ENCODE measurements around the gene RAVER1. TPM values are rescaled to one million over a fixed set of nuclear protein-coding genes. Genes with fewer than 3 reads are reported as not detected.

The RAVER1 gene
- total RNA-seq, 1 experiment from 2014 or later: 13.2 TPM

DNA sequence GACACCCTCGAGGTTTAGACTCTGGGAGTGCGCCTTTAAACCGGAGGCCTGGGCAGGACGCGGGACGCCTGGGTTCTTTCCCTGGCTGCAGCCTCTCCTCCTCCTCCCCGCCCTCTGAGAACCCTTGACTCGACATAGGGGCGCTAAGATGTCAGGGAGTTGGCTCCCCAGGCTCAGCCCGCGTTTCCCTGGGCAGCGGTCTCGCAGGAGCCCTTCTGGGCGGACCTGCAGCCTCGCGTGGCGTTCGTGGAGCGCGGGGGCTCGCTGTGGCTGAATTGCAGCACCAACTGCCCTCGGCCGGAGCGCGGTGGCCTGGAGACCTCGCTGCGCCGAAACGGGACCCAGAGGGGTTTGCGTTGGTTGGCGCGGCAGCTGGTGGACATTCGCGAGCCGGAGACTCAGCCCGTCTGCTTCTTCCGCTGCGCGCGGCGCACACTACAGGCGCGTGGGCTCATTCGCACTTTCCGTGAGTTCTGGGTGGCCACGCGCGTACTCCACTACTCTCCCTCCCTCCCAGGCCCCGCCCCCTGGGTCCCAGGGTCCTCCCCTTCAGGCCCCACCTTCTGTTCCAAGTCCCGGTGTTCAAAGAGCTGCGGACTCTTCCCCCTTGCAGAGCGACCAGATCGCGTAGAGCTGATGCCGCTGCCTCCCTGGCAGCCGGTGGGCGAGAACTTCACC is 42.3 kb downstream of the RAVER1 start:
- DNase-seq: no peak
- Histone ChIP-seq H3K9me3 (ENCODE audit: low read length) (no peaks in the 10 kb centered on the region), H3K9ac (ENCODE audit: low read length) (no peak overlapping the region), H3K27me3 (ENCODE audit: low read length) (no peaks in the 10 kb centered on the region), H3K27ac (ENCODE audit: low read length) (no peak overlapping the region), H3K9me2 (replicated peaks; ENCODE audit: insufficient read depth, low read length) (no peaks in the 10 kb centered on the region), H3K4me1 (ENCODE audit: low read length) (peaks cover 38% of the 10 kb centered on the region), H4K20me1 (ENCODE audit: insufficient read depth, low read depth, low read length) (no peaks in the 10 kb centered on the region), H3K4me2 (ENCODE audit: low read depth, low read length, poor library complexity, severe bottlenecking) (peak overlapping the region; percentile 76), H3K79me2 (ENCODE audit: low read length) (no peaks in the 10 kb centered on the region), H2AFZ (ENCODE audit: low read length) (no peak overlapping the region), H3K36me3 (ENCODE audit: insufficient read depth, low read length) (no peaks in the 10 kb centered on the region), H3K4me3 (ENCODE audit: low read length) (no peak overlapping the region)

DNA sequence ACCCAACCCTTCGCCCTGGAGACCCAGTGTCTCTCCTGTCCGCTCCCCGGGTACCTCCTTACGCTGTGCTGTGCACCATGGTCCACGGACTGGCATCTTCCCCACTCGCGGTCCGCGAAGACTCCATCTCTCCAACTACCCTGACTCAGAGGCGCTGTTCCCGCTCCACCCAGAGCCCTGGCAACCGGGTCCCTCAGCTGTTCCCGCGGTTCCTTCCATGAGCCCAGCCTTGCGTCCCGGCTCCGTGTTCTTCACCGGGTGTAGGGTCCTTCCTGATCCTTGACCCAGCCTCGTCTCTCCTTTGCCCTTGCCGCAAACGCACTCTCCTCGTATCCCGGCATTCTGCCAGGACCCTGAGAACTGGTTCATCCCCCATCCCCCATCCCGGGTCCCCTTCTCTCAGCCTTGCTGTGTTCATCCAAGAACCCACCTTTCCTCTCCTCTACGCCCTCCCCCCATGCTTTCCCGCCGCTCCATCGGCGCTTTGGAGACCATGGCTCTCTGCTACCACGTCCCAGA is 42.9 kb downstream of the RAVER1 start:
- no peak overlapping the region for H2AFZ ChIP-seq (ENCODE audit: low read length)
- no peaks in the 10 kb centered on the region for H3K27me3 ChIP-seq (ENCODE audit: low read length)

DNA sequence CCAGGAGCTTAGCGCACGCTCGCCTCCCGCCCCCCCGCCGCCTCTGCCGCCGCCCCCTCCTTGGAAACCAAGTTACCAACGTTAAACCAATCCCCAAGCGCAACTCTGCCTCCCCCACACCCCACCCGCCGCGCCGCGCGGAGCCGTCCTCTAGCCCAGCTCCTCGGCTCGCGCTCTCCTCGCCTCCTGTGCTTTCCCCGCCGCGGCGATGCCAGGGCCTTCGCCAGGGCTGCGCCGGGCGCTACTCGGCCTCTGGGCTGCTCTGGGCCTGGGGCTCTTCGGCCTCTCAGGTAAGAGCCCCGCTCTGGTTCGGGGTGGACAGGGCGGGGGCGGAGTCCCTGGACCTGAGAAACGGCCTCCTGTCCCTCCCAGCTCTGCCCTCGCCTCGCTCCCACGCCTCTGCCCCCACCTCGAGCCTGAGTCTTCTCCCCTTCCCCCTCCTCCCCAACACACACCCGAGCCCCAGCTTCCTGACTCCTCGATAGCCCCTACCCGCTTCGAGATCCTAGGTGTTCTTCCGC is 43.4 kb downstream of the RAVER1 start, which contains the start of gene ICAM5:
Gene ICAM5, plus strand, starts transcription at position 117 of the 521 bp plus-strand sequence. Its CDS starts 92 bp downstream, at position 209.
- Histone ChIP-seq H4K20me1 (ENCODE audit: insufficient read depth, low read depth, low read length) (no peaks in the 10 kb centered on the region), H3K27ac (ENCODE audit: low read length) (peak within 1 kb of the TSS; percentile 50), H3K79me2 (ENCODE audit: low read length) (no peaks in the 10 kb centered on the region), H3K4me1 (ENCODE audit: low read length) (peaks cover 30% of the 10 kb centered on the region), H3K9me2 (replicated peaks; ENCODE audit: insufficient read depth, low read length) (no peaks in the 10 kb centered on the region), H3K4me2 (ENCODE audit: low read depth, low read length, poor library complexity, severe bottlenecking) (peak within 1 kb of the TSS; percentile 76), H3K36me3 (ENCODE audit: insufficient read depth, low read length) (no peaks in the 10 kb centered on the region), H3K27me3 (ENCODE audit: low read length) (no peaks in the 10 kb centered on the region), H3K4me3 (ENCODE audit: low read length) (peak within 1 kb of the TSS; percentile 68), H3K9ac (ENCODE audit: low read length) (peak within 1 kb of the TSS; percentile 79), H2AFZ (ENCODE audit: low read length) (peak within 1 kb of the TSS; percentile 93), H3K9me3 (ENCODE audit: low read length) (no peaks in the 10 kb centered on the region)
- peak; percentile 59 for DNase-seq

More for the DNA sequence above, 42.9 kb downstream of the RAVER1 start:
- Histone ChIP-seq H3K27ac (ENCODE audit: low read length) (no peak overlapping the region), H3K4me1 (ENCODE audit: low read length) (peaks cover 33% of the 10 kb centered on the region), H3K9ac (ENCODE audit: low read length) (peak overlapping the region; percentile 79), H4K20me1 (ENCODE audit: insufficient read depth, low read depth, low read length) (no peaks in the 10 kb centered on the region), H3K79me2 (ENCODE audit: low read length) (no peaks in the 10 kb centered on the region), H3K9me3 (ENCODE audit: low read length) (no peaks in the 10 kb centered on the region), H3K36me3 (ENCODE audit: insufficient read depth, low read length) (no peaks in the 10 kb centered on the region), H3K4me3 (ENCODE audit: low read length) (peak overlapping the region; percentile 68), H3K4me2 (ENCODE audit: low read depth, low read length, poor library complexity, severe bottlenecking) (peak overlapping the region; percentile 76), H3K9me2 (replicated peaks; ENCODE audit: insufficient read depth, low read length) (no peaks in the 10 kb centered on the region)
- no peak for DNase-seq

DNA sequence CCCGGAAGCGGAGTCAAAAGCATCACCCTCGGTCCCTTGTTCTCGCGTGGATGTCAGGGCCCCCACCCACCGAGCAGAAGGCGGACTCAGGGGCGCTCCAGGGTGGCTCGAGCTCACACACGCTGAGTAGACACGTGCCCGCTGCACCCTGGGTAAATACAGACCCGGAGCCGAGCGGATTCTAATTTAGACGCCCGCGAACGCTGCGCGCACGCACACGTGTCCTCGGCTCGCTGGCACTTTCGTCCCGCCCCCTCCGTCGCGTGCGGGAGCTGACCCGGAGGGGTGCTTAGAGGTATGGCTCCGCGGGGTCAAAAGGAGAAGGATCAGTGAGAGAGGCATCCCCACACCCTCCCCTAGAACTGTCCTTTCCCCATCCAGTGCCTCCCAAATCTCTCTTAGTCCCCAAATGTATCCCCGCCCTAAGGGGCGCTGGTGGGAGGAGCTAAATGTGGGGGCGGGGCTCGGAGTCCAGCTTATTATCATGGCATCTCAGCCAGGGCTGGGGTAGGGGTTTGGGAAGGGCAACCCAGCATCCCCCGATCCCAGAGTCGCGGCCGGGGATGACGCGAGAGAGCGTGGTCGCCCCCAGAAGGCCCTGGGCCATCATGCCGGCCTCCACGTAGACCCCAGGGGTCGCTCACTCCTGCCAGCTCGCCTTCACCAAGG is 44.0 kb downstream of the RAVER1 start:
- Histone ChIP-seq H3K9me3 (ENCODE audit: low read length) (no peaks in the 10 kb centered on the region), H2AFZ (ENCODE audit: low read length) (peak overlapping the region; percentile 93), H3K79me2 (ENCODE audit: low read length) (no peaks in the 10 kb centered on the region), H3K9ac (ENCODE audit: low read length) (peak overlapping the region; percentile 79), H3K4me3 (ENCODE audit: low read length) (peak overlapping the region; percentile 68), H3K36me3 (ENCODE audit: insufficient read depth, low read length) (no peaks in the 10 kb centered on the region), H3K27ac (ENCODE audit: low read length) (peak overlapping the region; percentile 50), H3K27me3 (ENCODE audit: low read length) (no peaks in the 10 kb centered on the region), H3K4me2 (ENCODE audit: low read depth, low read length, poor library complexity, severe bottlenecking) (peak overlapping the region; percentile 76), H3K4me1 (ENCODE audit: low read length) (peaks cover 30% of the 10 kb centered on the region), H3K9me2 (replicated peaks; ENCODE audit: insufficient read depth, low read length) (no peaks in the 10 kb centered on the region), H4K20me1 (ENCODE audit: insufficient read depth, low read depth, low read length) (no peaks in the 10 kb centered on the region)
- peak; percentile 97 for DNase-seq

DNA sequence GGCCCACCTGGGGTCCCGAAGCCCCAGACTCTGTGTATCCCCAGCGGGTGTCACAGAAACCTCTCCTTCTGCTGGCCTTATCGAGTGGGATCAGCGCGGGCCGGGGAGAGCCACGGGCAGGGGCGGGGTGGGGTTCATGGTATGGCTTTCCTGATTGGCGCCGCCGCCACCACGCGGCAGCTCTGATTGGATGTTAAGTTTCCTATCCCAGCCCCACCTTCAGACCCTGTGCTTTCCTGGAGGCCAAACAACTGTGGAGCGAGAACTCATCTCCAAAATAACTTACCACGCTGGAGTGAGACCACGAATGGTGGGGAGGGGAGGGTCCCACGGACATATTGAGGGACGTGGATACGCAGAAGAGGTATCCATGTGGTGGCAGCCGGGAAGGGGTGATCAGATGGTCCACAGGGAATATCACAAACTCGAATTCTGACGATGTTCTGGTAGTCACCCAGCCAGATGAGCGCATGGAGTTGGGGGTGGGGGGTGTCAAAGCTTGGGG is 44.6 kb downstream of the RAVER1 start:
- no peaks in the 10 kb centered on the region for H3K9me3 ChIP-seq (ENCODE audit: low read length)
- H3K4me3 ChIP-seq (ENCODE audit: low read length): peak overlapping the region; percentile 68; the same call in 1 of the 2 replicates
- H3K27ac ChIP-seq (ENCODE audit: low read length): peak overlapping the region; percentile 50

DNA sequence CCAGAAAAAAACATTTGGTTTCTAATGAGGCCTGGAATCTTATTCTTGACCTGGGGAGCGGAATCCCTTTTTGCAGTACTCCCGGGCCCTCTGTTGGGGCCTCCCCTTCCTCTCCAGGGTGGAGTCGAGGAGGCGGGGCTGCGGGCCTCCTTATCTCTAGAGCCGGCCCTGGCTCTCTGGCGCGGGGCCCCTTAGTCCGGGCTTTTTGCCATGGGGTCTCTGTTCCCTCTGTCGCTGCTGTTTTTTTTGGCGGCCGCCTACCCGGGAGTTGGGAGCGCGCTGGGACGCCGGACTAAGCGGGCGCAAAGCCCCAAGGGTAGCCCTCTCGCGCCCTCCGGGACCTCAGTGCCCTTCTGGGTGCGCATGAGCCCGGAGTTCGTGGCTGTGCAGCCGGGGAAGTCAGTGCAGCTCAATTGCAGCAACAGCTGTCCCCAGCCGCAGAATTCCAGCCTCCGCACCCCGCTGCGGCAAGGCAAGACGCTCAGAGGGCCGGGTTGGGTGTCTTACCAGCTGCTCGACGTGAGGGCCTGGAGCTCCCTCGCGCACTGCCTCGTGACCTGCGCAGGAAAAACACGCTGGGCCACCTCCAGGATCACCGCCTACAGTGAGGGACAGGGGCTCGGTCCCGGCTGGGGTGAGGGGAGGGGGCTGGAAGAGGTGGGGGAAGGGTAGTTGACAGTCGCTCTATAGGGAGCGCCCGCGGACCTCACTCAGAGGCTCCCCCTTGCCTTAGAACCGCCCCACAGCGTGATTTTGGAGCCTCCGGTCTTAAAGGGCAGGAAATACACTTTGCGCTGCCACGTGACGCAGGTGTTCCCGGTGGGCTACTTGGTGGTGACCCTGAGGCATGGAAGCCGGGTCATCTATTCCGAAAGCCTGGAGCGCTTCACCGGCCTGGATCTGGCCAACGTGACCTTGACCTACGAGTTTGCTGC is 46.3 kb downstream of the RAVER1 start, which contains the start of gene ICAM4:
Gene ICAM4, plus strand, starts transcription at position 153 of the 935 bp plus-strand sequence. Its CDS starts 58 bp downstream, at position 211.
- no peak within 1 kb of the TSS for H3K4me2 ChIP-seq (ENCODE audit: low read depth, low read length, poor library complexity, severe bottlenecking)
- H3K9ac ChIP-seq (ENCODE audit: low read length): no peak within 1 kb of the TSS
- no peaks in the 10 kb centered on the region for H3K9me2 ChIP-seq (replicated peaks; ENCODE audit: insufficient read depth, low read length)
- H3K27ac ChIP-seq (ENCODE audit: low read length): no peak within 1 kb of the TSS
- no peak within 1 kb of the TSS for H2AFZ ChIP-seq (ENCODE audit: low read length)
- H3K36me3 ChIP-seq (ENCODE audit: insufficient read depth, low read length): no peaks in the 10 kb centered on the region
- no peaks in the 10 kb centered on the region for H3K9me3 ChIP-seq (ENCODE audit: low read length)
- no peak for DNase-seq
- H3K4me1 ChIP-seq (ENCODE audit: low read length): peaks cover 30% of the 10 kb centered on the region
- H4K20me1 ChIP-seq (ENCODE audit: insufficient read depth, low read depth, low read length): no peaks in the 10 kb centered on the region
- H3K27me3 ChIP-seq (ENCODE audit: low read length): no peaks in the 10 kb centered on the region
- H3K79me2 ChIP-seq (ENCODE audit: low read length): no peaks in the 10 kb centered on the region
- H3K4me3 ChIP-seq (ENCODE audit: low read length): no peak within 1 kb of the TSS

More for the DNA sequence above, 44.6 kb downstream of the RAVER1 start:
- peak overlapping the region; percentile 93 for H2AFZ ChIP-seq (ENCODE audit: low read length)
- no peaks in the 10 kb centered on the region for H4K20me1 ChIP-seq (ENCODE audit: insufficient read depth, low read depth, low read length)
- H3K4me1 ChIP-seq (ENCODE audit: low read length): peaks cover 30% of the 10 kb centered on the region
- no peaks in the 10 kb centered on the region for H3K27me3 ChIP-seq (ENCODE audit: low read length)
- no peaks in the 10 kb centered on the region for H3K79me2 ChIP-seq (ENCODE audit: low read length)
- no peaks in the 10 kb centered on the region for H3K9me2 ChIP-seq (replicated peaks; ENCODE audit: insufficient read depth, low read length)
- peak; percentile 94 for DNase-seq
- peak overlapping the region; percentile 76 for H3K4me2 ChIP-seq (ENCODE audit: low read depth, low read length, poor library complexity, severe bottlenecking)
- no peaks in the 10 kb centered on the region for H3K36me3 ChIP-seq (ENCODE audit: insufficient read depth, low read length)
- peak overlapping the region; percentile 79 for H3K9ac ChIP-seq (ENCODE audit: low read length)

DNA sequence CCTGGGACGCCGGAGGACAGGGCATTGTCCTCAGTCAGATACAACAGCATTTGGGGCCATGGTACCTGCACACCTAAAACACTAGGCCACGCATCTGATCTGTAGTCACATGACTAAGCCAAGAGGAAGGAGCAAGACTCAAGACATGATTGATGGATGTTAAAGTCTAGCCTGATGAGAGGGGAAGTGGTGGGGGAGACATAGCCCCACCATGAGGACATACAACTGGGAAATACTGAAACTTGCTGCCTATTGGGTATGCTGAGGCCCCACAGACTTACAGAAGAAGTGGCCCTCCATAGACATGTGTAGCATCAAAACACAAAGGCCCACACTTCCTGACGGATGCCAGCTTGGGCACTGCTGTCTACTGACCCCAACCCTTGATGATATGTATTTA is 47.9 kb downstream of the RAVER1 start:
- no peak overlapping the region for H2AFZ ChIP-seq (ENCODE audit: low read length)
- no peak for DNase-seq
- no peaks in the 10 kb centered on the region for H3K27me3 ChIP-seq (ENCODE audit: low read length)
- no peaks in the 10 kb centered on the region for H3K79me2 ChIP-seq (ENCODE audit: low read length)
- H3K4me3 ChIP-seq (ENCODE audit: low read length): no peak overlapping the region
- no peaks in the 10 kb centered on the region for H3K9me3 ChIP-seq (ENCODE audit: low read length)
- H3K4me1 ChIP-seq (ENCODE audit: low read length): peaks cover 27% of the 10 kb centered on the region
- H3K9ac ChIP-seq (ENCODE audit: low read length): no peak overlapping the region
- H3K9me2 ChIP-seq (replicated peaks; ENCODE audit: insufficient read depth, low read length): no peaks in the 10 kb centered on the region
- no peak overlapping the region for H3K4me2 ChIP-seq (ENCODE audit: low read depth, low read length, poor library complexity, severe bottlenecking)
- no peak overlapping the region for H3K27ac ChIP-seq (ENCODE audit: low read length)
- H4K20me1 ChIP-seq (ENCODE audit: insufficient read depth, low read depth, low read length): no peaks in the 10 kb centered on the region
- H3K36me3 ChIP-seq (ENCODE audit: insufficient read depth, low read length): no peaks in the 10 kb centered on the region
